PFSK-1 (cell line): Measurements from ENCODE around the gene SEC61A1.

Experiments
- FOXP2 ChIP-seq: optimal IDR thresholded peaks from 2 replicates; pipeline ENCODE3; 2011; ENCODE audit warnings: borderline replicate concordance, control low read depth, inconsistent platforms; ENCODE audit not compliant: insufficient read depth; ENCODE audit errors: extremely low read length, extremely low read depth
- POLR2AphosphoS5 ChIP-seq: IDR thresholded peaks from 2 replicates; pipeline ENCODE4 v1.6.1; 2012; ENCODE audit warnings: low read depth, mild to moderate bottlenecking, control low read depth, low read length, moderate library complexity
- REST ChIP-seq, 2 experiments: IDR thresholded peaks; 2 replicates each; pipeline versions ENCODE4 v1.6.1 to v1.8.0; 2011 to 2012; ENCODE audit warnings: low read depth in 2 of 2, low read length in 2 of 2, control low read depth in 1 of 2, inconsistent platforms in 1 of 2, mild to moderate bottlenecking in 1 of 2, moderate library complexity in 1 of 2; ENCODE audit not compliant: insufficient read depth in 1 of 2
- SIN3A ChIP-seq: IDR thresholded peaks from 2 replicates; pipeline ENCODE4 v1.6.1; 2012; ENCODE audit warnings: mild to moderate bottlenecking, low read length, moderate library complexity, borderline replicate concordance; ENCODE audit not compliant: insufficient read depth
- TAF1 ChIP-seq: IDR thresholded peaks from 2 replicates; pipeline ENCODE4 v1.6.1; 2012; ENCODE audit warnings: low read length, control low read depth, borderline replicate concordance; ENCODE audit not compliant: insufficient read depth

DNA sequence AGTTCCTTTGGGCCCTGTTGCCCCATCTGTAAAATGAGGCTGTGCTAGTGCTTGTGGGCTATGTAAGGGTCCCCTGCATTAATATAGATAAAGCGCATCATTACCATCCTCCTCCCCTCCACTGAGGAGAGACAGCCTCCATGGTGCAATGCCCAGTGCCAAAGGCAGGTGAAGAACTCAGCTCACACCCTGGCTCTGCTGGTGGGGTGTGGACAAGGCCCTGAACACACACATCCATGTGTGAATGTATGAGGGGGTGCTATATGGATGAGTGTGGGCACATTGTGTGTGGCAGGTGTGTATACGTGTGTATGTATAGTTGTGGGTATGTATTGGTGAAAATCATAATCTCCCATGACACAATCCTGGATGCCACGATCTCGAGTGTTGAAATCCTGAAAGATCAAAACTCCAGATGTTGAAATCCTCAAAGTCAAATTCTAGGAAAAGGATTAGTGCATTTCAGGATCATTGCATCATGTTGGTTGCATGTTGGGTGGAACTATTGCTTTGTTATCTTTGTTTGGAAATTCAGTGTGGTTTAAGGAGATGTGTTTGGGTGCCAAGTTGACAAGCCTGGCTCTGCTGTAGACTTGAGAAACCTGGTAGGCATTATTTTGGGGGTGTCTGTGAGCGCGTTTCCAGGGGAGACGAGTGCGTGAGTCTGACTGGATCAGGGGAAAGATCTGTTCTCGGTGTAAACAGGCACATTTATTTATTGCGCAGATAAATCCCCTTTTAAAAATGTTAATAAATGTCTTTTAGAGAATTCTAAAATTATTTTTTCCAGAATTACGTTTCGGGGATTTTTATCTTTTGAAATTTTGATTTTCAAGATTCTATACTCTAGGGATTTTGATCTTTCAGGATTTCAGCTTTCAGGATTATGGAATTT lies 42.0 kb upstream of the SEC61A1 start:
- TF ChIP-seq SIN3A (no peak), POLR2AphosphoS5 (no peak), REST (IDR thresholded peaks at IDR 0.05; ENCODE audit: insufficient read depth in 1 of 2, low read depth in 2 of 2, low read length in 2 of 2) (no peak), TAF1 (no peak), FOXP2 (no peak)
